ENCODE measurements around the gene LARP4.
A peak's percentile ranks its signal among the peaks of the same experiment; 100 is the strongest.
"Not testable (repeated sequence)": the region's sequence is repeated elsewhere in the genome, so short reads cannot be mapped to it uniquely, and the experiment has no call there.

LARP4 gene

DNA sequence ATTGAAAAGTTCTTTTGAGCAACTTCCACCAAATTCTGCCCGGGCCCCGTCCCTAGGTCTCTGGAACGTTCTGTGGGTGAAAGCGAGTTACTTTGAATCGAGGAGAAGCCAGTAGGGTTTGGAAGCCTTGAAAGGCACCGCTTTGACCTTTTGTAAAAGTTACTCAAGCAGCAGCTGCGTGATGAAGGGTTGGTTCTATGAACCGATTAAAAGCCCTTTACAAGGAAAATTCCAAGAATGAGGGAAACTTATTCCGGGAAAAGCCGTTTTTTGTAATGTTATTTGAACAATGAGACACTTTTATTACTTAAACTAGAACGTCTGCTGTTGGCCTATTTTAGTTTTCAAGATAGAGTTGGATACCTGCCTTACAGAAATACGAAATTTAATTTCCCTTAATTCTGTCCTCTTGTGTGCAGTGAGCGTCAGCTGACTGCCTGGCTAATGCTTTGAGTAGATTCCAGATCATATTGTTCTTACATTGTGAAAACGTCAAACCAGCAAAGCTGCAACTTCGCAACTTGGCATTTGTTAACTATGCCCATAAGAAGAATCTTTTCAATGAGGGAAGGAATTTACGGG is 906 bp downstream of the LARP4 start:
- DNase-seq: peak; percentile 13

DNA sequence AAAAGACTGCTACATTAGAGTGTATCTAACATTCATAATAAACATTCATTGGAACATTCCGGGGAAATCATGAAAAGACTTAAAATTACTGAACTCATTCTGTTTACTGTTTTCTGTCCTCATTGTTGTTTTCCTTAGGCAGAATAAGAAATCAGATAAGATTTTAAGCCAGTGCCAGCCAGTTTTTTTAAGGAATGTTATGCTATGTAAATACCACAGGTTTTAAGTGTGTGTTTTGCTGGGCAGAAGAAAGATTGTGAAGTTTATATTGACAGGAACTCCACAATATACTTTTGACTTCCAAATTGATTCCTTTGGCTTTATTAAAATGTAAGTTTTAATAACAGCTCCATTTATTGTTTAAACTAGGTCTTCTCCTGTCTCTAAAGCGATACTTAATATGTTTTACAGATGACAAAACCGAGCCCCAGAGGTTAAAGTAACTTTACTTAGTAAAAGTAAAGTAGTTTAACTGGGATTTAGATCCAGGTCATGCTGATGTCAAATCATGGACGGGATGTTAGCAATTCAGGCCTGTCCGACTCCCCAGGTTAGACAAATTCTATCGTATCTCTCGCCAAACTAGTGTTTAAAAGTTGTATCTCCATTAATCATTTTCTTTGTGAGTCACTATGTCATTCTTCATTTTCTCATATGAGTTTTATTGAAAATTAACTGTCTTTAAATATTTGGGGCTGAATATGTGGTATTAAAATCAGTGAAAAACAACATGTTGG is 1.7 kb downstream of the LARP4 start:
- DNase-seq: no peak

DNA sequence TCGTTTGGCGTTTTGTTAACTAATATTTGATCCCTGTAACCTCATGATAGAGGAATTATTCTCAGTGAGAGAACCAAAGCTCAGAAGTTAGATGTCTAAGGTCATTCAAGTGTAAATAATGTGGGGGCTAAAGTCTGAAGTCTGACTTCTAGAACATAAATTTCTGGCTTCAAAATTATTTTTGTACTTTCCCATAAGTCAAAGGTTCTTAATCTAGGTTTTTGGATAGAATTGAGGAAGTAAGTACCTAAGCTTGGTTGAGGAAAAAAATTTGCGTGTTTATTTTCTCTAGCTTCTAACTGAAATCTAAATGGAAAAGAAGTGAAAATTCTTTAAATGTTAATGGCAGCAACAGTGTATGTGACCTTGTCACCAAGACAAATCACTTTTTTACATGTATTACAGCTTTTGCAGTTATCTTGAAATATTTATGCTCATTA is 2.3 kb downstream of the LARP4 start:
- no peak for DNase-seq

DNA sequence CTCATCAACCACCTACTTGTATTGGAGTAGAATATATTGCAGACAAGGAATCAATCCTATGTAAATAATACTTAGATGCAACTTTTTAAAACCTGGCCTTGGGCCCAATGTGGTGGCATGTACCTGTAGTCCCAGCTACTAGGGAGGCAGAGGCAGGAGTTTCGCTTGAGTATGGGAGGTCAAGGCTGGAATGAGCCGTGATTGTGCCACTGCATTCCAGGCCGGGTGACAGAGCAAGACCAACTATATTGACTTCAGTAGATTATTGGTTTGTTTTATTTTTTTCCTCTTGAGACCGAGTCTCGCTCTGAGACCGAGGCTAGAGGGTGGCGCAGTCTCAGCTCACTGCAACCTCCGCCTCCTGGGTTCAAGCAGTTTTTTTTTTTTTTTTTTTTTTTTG is 3.6 kb downstream of the LARP4 start:
- DNase-seq: no peak

DNA sequence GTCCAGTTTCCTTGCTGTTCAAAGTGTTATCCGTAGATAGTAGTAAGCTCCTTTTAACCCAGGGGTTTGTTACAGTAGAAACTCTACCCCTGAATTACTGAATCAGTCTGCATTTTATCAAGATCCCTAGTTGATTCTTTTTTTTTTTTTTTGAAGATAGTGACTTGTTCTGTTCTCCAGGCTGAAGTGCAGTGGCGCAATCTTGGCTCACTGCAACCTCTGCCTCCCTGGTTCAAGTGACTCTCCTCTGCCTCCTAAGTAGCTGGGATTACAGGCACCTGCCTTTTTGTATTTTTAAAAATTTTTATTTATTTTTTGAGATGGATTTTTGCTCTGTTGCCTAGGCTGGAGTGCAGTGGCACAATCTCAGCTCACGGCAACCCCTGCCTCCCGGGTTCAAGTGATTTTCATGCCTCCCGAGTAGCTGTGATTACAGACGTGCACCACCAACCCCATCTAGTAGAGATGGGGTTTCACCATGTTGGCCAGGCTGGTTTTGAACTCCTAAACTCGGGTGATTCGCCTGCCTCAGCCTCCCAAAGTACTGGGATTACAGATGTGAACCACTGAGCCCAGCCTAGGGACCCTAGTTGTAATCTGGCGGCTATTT is 10.5 kb downstream of the LARP4 start:
- DNase-seq: no peak

DNA sequence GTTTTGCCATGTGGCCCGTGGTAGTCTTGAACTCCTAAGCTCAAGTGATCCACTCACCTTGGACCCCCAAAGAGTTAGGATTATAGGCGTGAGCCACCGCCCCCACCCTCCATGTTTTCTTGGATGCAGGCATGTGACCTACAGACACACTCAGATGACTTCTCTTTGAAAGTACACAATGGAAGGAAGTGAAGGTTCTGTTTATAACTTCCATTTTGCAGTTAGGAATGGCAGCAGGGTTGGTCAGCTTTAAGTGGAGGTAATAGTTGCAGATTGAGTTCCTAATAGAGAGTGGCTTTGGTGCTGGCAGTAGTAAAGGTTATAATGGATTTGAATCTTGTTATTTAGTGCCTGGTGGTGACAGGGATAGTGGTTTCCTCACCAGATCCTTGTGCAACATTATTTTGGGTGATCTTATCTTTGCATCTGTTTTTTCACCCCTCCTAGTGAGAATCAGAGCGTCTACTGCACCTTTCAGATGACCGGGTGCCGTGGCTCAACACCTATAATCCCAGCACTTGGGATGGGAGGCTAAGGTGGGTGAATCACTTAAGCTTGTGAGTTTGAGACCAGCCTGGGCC is 15.3 kb downstream of the LARP4 start:
- DNase-seq: no peak

DNA sequence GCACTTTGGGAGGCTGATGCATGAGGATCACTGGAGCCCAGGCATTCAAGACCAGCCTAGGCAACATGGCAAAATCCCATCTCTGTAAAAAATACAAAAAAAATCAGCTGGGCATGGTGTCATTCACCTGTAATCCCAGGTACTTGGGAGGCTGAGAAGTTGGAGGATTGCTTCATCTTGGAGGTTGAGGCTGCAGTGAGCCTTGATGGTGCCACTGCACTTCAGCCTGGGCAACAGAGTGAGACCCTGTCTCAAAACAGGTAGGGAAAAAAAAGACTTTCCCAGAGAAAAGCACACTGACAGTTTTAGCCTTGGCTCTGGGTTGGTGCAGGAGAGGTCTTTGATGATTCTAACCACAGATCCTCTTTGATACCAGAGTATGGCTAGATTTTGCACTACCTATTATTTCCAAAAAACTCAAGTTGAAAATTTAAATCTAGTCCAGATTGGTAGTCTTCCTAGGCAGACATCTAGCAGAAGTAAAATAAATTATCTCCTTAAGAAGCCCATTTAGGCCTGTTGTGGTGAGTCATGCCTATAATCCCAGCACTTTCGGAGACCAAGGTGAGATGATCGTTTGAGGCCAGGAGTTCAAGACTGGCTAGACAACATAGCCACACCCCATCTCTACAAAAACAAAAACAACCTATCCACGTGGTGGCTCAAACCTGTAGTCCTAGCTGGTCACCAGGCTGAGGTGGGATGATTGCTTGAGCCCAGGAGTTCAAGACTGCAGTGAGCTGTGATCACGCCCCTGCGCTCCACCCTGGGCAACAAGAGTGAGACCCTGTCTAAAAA is 18.6 kb downstream of the LARP4 start:
- no peak for DNase-seq

DNA sequence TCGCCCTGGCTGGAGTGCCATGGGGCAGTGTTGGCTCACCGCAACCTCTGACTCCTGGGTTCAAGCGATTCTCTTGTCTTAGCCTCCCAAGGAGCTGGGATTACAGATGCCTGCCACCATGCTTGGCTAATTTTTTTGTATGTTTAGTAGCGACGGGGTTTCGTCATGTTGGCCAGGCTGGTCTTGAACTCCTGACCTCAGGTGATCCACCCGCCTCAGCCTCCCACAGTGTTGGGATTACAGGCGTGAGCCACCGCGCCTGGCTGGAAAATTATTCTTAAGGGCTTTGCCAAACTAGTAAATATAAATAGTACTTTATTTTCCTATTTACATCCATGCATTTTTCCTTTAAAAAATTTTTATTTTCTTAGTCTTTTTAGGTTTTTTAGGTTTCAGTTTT is 22.2 kb downstream of the LARP4 start:
- not testable (repeated sequence) for DNase-seq

DNA sequence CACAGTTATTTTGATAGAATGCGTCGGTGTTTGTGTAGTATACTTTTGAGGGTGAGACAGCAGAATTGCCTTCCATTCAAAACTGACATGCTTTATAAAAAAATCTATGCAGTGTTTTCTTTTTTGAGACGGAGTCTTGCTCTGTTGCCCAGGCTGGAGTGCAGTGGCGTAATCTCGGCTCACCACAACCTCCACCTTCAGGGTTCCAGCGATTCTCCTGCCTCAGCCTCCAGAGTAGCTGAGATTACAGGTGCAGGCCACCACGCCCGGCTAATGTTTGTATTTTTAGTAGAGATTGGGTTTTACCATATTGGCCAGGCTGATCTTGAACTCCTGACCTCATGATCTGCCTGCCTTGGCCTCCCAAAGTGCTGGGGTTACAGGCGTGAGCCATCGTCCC is 22.7 kb downstream of the LARP4 start:
- not testable (repeated sequence) for DNase-seq

DNA sequence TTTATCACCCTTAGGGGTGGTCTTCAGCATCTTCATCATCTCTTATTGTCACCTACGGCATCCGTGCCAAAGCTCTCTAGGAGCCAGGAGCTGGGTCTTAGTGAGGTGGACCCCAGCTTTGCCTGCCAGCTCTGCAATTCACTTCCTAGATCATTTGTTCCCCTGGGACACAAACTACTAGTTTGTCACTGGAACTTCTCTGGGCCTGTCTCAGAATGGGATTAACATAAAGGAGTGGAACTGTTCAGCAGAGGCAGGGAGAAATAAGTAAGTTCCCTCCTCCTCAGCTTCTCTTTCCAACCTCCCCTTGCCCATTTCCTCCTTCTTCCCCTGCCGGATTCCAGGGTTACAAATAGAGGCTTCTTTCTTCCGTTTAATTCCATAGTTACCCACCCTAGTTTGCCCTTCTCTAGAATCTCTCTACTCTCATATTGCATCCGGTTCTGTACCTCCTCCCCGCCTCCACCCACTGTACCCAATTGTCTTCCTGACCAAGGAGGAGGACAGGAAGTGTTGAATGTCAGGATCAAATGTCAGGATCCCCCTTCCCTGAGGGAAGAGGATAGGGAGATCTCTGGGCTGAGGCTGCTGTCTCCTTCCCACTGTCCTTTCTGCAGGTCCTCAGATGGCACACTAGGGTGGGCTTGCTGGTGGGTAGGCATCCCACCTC is 25.0 kb downstream of the LARP4 start:
- DNase-seq: no peak

DNA sequence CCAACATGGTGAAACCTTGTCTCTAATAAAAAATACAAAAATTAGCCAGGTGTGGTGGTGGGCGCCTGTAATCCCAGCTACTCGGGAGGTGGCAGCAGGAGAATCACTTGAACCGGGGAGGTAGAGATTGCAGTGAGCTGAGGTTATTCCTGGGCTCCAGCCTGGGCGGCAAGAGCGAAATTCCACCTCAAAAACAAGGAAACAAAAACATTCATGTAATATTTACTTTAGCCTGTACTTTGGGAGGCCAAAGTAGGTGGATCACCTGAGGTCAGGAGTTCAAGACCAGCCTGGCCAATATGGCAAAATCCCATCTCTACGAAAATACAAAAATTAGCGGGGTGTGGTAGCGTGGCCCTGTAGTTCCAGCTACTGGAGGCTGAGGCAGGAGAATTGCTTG is 31.0 kb downstream of the LARP4 start:
- DNase-seq: not testable (repeated sequence)

DNA sequence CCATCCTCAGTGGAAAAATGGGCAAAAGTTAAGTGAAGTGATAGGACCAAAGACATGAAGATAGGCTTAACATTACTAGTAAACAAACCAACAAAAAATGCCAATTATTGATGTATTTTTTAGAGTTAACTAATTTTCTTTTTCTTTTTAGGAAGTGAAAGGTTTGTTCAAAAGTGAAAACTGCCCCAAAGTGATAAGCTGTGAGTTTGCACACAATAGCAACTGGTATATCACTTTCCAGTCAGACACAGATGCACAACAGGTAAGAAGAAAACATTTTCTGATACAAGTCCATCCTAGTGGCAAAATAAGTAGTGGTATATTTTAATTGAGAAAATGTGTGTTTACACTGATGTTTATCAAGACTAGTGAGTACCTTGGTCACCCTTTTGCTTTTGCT is 39.6 kb downstream of the LARP4 start:
- DNase-seq: no peak

DNA sequence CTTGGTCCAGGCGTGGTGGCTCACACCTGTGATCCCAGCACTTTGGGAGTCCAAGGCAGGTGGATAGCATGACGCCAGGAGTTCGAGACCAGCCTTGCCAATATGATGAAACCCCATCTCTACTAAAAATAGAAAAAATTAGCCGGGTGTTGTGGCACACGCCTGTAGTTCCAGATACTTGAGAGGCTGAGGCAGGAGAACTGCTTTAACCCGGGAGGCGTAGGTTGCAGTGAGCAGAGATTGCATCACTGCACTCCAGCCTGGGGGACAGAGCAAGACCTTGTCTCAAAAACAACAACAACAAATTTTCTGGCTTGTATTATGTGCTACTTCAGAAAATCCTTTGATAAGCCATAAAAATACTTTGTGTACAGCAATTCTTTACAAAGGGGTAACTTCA is 41.1 kb downstream of the LARP4 start:
- no peak for DNase-seq

DNA sequence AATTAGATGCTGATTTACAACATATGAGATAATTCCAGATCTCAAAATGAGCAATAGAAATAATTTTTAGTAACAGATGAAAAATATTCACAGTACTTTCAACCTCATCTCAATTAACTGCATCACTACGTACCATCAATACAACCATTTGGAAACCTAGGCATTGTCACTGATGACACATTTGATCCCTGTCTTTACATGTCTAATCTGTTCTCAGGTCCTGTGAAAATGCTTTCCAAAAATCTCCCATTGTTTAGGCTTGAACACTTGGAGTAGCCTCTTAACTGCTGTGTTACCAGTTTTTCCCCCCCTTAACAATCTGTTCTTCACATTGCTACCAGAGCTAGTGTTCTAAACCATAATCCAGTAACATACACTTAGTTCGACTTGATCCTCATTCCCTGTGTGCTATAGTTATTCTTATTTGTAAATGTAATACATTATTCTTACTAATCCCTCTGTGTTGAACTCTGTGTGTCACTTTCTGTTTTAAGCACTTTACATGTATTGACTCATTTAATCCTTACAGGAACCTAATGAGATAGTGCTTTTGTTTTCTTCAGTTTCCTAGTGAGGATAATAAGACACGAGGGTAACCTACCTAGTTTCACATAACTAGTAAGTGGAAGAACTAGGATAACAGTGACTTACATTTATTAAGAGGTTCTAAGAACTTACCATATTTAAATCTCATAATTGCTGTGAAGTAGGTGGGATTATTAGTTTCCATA is 41.7 kb downstream of the LARP4 start:
- DNase-seq: no peak

DNA sequence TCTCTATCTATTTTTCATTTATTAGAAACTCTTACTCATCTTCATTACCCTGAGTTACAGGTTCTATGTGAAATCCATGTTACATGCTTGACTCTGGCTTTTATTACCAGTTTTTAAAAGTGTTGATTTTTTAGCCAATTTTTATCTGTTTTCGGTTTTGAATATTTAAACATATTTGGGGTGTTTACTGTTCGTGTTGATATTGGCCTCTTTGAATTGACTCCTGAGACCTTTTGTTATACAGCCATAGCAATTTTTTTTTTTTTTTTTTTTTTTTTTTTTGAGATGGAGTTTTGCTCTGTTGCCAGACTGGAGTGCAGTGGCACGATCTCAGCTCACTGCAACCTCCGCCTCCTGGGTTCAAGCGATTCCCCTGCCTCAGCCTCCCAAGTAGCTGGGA is 49.0 kb downstream of the LARP4 start:
- DNase-seq: not testable (repeated sequence)

DNA sequence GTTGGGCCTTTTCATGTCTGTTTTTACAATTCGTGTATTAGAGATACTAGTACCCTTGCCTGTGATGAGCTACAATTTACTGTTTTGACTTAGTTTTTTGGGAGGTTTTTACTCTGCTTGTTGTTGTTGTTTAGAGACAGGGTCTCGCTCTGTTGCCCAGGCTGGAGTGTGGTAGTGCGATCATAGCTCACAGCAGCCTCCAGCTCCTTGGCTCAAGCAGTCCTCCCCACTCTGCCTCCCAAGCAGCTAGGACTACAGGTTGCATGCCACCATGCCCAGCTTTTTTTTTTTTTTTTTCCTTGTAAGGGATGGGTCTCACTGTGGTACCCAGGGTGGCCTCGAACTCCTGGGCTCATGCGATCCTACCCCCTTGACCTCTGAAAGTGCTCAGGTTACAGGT is 52.1 kb downstream of the LARP4 start:
- DNase-seq: no peak

DNA sequence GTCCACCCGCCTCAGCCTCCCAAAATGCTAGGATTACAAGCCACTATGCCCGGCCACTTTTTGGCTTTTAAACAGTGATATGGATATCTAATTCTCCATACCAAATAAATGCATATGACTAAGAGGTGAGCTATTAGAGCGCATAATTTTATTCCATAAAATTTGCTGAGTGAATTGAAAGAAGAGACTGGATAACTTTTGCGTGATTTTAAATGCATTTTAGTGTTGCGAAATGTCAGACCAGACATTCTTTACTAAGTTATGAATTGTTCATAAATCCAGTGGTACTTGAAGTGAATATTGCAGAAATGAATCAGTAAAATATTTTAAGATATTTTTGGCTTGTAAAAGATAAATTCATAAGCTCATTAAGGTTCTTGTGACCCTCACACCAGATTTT is 53.2 kb downstream of the LARP4 start:
- DNase-seq: no peak

DNA sequence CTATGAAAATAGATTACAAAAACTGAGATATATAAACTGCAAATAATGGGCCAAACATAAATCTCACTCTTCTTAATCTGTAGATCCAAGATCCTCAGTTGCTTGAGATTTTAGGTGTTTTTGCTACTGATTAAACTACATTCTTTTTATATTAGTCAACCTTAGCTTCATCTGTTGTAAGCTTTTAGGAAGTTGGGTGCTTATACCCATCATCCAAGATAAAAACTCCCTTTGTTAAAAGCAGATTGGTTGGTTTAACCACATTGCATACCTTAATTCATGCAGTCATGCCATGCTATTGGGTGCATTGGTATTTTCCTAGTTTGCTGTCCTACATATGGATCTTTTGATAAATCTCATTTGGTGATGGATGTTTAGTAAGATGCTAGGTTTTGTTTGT is 57.9 kb downstream of the LARP4 start:
- no peak for DNase-seq

DNA sequence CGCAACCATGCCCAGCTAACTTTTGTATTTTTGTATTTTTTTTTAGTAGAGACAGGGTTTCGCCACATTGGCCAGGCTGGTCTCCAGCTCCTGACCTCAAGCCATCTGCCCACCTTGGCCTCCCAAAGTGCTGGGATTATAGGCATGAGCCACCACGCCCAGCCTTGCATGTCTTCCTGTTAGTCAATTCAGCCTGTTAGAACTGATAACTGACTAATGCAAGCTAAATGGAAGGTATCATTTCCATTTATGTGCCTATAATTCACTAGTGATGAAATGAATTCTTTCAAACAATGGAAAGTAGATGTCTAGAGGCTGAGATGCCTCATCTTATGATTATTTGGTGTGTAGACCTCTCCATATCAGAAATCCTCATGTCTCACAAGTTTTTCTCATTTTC is 66.8 kb downstream of the LARP4 start:
- no peak for DNase-seq

DNA sequence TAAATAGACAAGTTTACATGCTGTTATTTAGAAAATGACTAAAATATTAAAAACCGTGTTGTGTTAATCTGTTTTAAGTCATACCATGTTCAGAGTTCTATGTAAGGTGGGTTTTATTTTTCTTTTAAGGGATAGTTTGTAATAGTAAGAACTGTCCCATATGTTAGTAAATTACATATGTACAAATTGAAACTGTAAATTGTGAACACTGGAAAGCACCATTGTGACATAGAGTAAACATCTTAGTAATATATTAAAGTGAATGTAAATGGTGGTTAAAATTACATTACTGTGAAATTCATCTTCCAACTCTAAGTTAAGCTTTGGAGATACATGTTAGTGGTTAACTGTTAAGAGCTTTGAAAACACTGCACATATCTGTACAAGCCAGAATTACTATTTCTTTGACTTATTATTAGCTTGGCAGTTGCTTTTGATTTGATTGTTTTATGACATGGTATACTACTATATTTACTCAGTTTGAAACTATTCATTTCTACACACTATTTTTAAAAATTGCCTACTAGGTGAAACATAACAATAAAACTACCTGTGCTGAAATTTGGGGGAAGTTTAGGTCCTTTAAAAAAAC is 76.7 kb downstream of the LARP4 start:
- no peak for DNase-seq

DNA sequence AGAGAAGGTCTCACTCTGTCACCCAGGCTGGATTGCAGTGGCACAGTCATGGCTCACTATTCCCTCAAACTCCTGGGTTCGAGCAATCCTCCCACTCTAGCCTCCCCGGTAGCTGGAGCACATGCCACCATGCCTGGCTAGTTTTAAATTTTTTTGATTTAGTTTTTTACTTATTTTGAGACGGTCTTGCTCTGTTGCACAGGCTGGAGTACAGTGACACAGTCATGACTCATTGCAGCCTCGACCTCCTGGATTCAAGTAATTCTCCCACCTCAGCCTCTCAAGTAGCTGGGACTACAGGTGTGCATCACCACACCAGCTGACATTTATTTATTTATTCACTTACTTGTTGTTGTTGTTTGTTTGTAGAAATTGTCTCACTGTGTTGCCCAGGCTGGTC is 81.9 kb downstream of the LARP4 start:
- DNase-seq: no peak

DNA sequence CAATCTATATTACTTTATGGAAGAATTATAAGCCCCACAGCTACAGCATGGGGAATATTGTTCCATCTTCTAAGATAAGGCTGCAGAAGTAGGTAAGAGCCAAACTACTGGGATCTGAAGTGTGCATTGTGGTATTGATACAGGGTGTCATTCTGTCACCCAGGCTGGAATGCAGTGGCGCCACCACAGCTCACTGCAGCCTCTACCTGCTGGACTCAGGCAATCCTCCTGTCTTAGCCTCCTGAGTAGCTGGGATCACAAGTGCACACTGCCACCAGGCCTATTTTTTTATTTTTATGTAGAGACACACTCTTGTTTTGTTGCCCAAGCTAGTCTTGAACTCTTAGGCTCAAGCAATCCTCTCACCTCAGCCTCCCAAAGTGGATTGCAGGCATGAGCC is 82.8 kb downstream of the LARP4 start:
- DNase-seq: no peak

All from stimulated activated CD4-positive, alpha-beta T cell treated with anti-CD3 and anti-CD28 coated beads, Interleukin-15, amount 100 ng/mL, for 24 hours (primary cell).